ENCODE measurements around the gene BAK1.

GRCh38 chr6:33624856-33625255, 44.8 kb upstream of the BAK1 start:
- TF ChIP-seq, protein P1, sequence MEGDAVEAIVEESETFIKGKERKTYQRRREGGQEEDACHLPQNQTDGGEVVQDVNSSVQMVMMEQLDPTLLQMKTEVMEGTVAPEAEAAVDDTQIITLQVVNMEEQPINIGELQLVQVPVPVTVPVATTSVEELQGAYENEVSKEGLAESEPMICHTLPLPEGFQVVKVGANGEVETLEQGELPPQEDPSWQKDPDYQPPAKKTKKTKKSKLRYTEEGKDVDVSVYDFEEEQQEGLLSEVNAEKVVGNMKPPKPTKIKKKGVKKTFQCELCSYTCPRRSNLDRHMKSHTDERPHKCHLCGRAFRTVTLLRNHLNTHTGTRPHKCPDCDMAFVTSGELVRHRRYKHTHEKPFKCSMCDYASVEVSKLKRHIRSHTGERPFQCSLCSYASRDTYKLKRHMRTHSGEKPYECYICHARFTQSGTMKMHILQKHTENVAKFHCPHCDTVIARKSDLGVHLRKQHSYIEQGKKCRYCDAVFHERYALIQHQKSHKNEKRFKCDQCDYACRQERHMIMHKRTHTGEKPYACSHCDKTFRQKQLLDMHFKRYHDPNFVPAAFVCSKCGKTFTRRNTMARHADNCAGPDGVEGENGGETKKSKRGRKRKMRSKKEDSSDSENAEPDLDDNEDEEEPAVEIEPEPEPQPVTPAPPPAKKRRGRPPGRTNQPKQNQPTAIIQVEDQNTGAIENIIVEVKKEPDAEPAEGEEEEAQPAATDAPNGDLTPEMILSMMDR (IDR thresholded peaks at IDR 0.05) = no peak
- TF ChIP-seq POLR2A (IDR thresholded peaks at IDR 0.05) (no peak), EP300 (IDR thresholded peaks at IDR 0.05; ENCODE audit: low read depth) (no peak), POLR2AphosphoS5 (IDR thresholded peaks at IDR 0.05) (no peak)

Data from transverse colon (tissue), 4 donors.